Progenitor cell of endocrine pancreas (in vitro differentiated cells): ENCODE data around the gene RELL2. TPM values are rescaled to one million over a fixed set of nuclear protein-coding genes. Genes with fewer than 3 reads are reported as not detected.

ENCODE experiments used
- DNase-seq: peaks from one replicate; pipeline ENCODE4 v3.0.0; 2021; ENCODE audit warnings: low spot score; ENCODE audit not compliant: unreplicated experiment
- H3K27ac Mint-ChIP-seq: 2 replicates; pipeline ENCODE4 v1.8.0; 2021; ENCODE audit warnings: mild to moderate bottlenecking, moderate library complexity, mixed read lengths
- H3K27me3 Mint-ChIP-seq: 2 replicates; pipeline ENCODE4 v1.8.0; 2021; ENCODE audit warnings: mixed read lengths
- H3K36me3 Mint-ChIP-seq: 2 replicates; pipeline ENCODE4 v1.8.0; 2022; ENCODE audit warnings: mixed read lengths; ENCODE audit not compliant: insufficient read depth
- H3K4me1 Mint-ChIP-seq: 2 replicates; pipeline ENCODE4 v1.8.0; 2021; ENCODE audit warnings: low read depth, mixed read lengths
- H3K4me3 Mint-ChIP-seq: 2 replicates; pipeline ENCODE4 v1.8.0; 2021; ENCODE audit warnings: low read depth, mild to moderate bottlenecking, moderate library complexity, mixed read lengths
- H3K9me3 Mint-ChIP-seq: 2 replicates; pipeline ENCODE4 v1.8.0; 2021; ENCODE audit warnings: low read depth, mixed read lengths
- long read RNA-seq: library from polyadenylated mRNA; unstranded; transcript quantifications from one replicate; pipeline ENCODE4 v2.0.0, GENCODE V29; 2020
- total RNA-seq: library from RNA; stranded (reverse); gene quantifications from 2 replicates; pipeline ENCODE4 v1.2.1, GENCODE V29; 2021
- TF ChIP-seq, protein P1 (sequence below): fragments of 200-600 bp; sonication (generic); IDR thresholded peaks from one replicate; pipeline ENCODE4 v1.5.0; 2021; ENCODE audit warnings: antibody characterized with exemption, mild to moderate bottlenecking; ENCODE audit not compliant: unreplicated experiment

Gene RELL2, protein sequence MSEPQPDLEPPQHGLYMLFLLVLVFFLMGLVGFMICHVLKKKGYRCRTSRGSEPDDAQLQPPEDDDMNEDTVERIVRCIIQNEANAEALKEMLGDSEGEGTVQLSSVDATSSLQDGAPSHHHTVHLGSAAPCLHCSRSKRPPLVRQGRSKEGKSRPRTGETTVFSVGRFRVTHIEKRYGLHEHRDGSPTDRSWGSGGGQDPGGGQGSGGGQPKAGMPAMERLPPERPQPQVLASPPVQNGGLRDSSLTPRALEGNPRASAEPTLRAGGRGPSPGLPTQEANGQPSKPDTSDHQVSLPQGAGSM
- 5.2 and 6.7 TPM in 2 replicates for total RNA-seq
- long read RNA-seq, partial matches to known transcripts, result 0 of 2 reads
- long read RNA-seq, other reads (novel, unspliced or antisense), result 2 of 2 reads

- peak within 1 kb of the TSS; percentile 95 for H3K27ac Mint-ChIP-seq
- TF ChIP-seq, protein P1, sequence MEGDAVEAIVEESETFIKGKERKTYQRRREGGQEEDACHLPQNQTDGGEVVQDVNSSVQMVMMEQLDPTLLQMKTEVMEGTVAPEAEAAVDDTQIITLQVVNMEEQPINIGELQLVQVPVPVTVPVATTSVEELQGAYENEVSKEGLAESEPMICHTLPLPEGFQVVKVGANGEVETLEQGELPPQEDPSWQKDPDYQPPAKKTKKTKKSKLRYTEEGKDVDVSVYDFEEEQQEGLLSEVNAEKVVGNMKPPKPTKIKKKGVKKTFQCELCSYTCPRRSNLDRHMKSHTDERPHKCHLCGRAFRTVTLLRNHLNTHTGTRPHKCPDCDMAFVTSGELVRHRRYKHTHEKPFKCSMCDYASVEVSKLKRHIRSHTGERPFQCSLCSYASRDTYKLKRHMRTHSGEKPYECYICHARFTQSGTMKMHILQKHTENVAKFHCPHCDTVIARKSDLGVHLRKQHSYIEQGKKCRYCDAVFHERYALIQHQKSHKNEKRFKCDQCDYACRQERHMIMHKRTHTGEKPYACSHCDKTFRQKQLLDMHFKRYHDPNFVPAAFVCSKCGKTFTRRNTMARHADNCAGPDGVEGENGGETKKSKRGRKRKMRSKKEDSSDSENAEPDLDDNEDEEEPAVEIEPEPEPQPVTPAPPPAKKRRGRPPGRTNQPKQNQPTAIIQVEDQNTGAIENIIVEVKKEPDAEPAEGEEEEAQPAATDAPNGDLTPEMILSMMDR, result no peak
- H3K36me3 Mint-ChIP-seq, result peaks cover 3% of the 10 kb centered on the region
- DNase-seq, result peak; percentile 93
- H3K27me3 Mint-ChIP-seq, result peaks cover 6% of the 10 kb centered on the region
- H3K4me1 Mint-ChIP-seq, result peaks cover 12% of the 10 kb centered on the region
- no peaks in the 10 kb centered on the region for H3K9me3 Mint-ChIP-seq
- peak within 1 kb of the TSS; percentile 84 for H3K4me3 Mint-ChIP-seq
Measured at GRCh38 chr5:141636413-141637122, at the start of gene RELL2, which contains the start of gene HDAC3. TSS of gene RELL2 (plus strand) at chr5:141636997. CDS start at chr5:141638226, 1,229 bp downstream. TSS of gene HDAC3 (minus strand) at chr5:141636849. CDS start at chr5:141636790, 59 bp downstream.

- DNase-seq, result no peak
- H3K27ac Mint-ChIP-seq, result no peak overlapping the region
- peaks cover 8% of the 10 kb centered on the region for H3K36me3 Mint-ChIP-seq
- TF ChIP-seq, protein P1, result no peak
- H3K4me3 Mint-ChIP-seq, result no peak overlapping the region
- no peaks in the 10 kb centered on the region for H3K9me3 Mint-ChIP-seq
- peaks cover 9% of the 10 kb centered on the region for H3K4me1 Mint-ChIP-seq
- H3K27me3 Mint-ChIP-seq, result no peaks in the 10 kb centered on the region
Measured at GRCh38 chr5:141590127-141590526, 46.7 kb upstream of the RELL2 start.

- TF ChIP-seq, protein P1, result no peak
- Mint-ChIP-seq H3K4me1 (peaks cover 4% of the 10 kb centered on the region), H3K27ac (peak overlapping the region; percentile 43), H3K9me3 (no peaks in the 10 kb centered on the region), H3K36me3 (peaks cover 1% of the 10 kb centered on the region), H3K4me3 (no peak overlapping the region), H3K27me3 (no peaks in the 10 kb centered on the region)
- DNase-seq, result no peak
Measured at GRCh38 chr5:141596867-141597266, 39.9 kb upstream of the RELL2 start.

GRCh38 chr5:141597394-141597793 lies 39.4 kb upstream of the RELL2 start:
- H3K36me3 Mint-ChIP-seq, result peaks cover 1% of the 10 kb centered on the region
- no peak overlapping the region for H3K4me3 Mint-ChIP-seq
- no peaks in the 10 kb centered on the region for H3K27me3 Mint-ChIP-seq
- peaks cover 4% of the 10 kb centered on the region for H3K4me1 Mint-ChIP-seq
- no peak overlapping the region for H3K27ac Mint-ChIP-seq
- TF ChIP-seq, protein P1, result no peak
- H3K9me3 Mint-ChIP-seq, result no peaks in the 10 kb centered on the region
- no peak for DNase-seq

DNA sequence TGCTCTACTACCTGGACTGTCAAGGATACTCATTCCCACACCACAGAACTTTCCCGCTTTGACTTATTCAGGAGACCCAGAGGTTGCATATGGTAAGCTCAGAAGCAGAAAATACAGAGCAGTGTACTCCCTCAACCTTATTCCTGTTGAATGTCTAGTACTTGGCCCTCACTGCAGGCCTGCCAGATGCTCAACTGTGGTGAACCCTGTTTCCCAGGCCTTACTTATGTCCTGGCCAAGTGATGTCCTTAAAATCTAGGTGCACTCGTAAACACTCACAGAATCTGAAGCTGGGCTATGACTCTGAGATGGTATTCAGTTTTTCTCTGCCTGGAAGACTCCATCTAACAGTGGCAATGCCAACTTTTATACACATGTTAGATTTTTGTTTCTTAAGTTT lies 39.0 kb upstream of the RELL2 start:
- Mint-ChIP-seq H3K27ac (no peak overlapping the region), H3K9me3 (no peaks in the 10 kb centered on the region), H3K4me1 (peaks cover 4% of the 10 kb centered on the region), H3K4me3 (no peak overlapping the region), H3K27me3 (no peaks in the 10 kb centered on the region), H3K36me3 (peaks cover 1% of the 10 kb centered on the region)
- no peak for DNase-seq
- TF ChIP-seq, protein P1, result no peak
